Measurements from ENCODE around the gene SWAP70. TPM values are rescaled to one million over a fixed set of nuclear protein-coding genes. Genes with fewer than 3 reads are reported as not detected.

The SWAP70 gene
- total and polyA plus RNA-seq, 2 of the 13 experiments (the other 11 are each of a cell fraction or from before 2014, with no cell fraction given): 4.6 to 8.7 TPM

DNA sequence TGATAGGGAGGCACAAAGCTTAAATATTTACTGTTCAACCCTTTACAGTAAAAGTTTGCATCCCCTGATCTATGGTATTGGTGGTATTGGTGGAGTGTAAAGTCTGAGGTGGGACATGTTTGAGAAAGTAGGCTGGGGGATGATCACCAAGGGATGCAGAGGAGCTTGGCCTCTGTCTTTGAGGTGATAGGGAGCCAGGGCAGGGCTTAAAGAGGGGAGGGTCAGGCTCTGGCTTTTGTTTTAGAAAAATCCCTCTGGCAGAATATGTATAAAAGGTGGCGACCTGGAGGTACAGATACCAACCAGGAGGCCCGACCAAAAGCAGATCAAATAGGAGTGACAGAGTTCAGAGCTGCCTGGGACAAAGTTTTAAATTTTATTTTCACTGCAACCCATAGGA is 59.0 kb downstream of the SWAP70 start (continued):
- TF ChIP-seq, protein P1, sequence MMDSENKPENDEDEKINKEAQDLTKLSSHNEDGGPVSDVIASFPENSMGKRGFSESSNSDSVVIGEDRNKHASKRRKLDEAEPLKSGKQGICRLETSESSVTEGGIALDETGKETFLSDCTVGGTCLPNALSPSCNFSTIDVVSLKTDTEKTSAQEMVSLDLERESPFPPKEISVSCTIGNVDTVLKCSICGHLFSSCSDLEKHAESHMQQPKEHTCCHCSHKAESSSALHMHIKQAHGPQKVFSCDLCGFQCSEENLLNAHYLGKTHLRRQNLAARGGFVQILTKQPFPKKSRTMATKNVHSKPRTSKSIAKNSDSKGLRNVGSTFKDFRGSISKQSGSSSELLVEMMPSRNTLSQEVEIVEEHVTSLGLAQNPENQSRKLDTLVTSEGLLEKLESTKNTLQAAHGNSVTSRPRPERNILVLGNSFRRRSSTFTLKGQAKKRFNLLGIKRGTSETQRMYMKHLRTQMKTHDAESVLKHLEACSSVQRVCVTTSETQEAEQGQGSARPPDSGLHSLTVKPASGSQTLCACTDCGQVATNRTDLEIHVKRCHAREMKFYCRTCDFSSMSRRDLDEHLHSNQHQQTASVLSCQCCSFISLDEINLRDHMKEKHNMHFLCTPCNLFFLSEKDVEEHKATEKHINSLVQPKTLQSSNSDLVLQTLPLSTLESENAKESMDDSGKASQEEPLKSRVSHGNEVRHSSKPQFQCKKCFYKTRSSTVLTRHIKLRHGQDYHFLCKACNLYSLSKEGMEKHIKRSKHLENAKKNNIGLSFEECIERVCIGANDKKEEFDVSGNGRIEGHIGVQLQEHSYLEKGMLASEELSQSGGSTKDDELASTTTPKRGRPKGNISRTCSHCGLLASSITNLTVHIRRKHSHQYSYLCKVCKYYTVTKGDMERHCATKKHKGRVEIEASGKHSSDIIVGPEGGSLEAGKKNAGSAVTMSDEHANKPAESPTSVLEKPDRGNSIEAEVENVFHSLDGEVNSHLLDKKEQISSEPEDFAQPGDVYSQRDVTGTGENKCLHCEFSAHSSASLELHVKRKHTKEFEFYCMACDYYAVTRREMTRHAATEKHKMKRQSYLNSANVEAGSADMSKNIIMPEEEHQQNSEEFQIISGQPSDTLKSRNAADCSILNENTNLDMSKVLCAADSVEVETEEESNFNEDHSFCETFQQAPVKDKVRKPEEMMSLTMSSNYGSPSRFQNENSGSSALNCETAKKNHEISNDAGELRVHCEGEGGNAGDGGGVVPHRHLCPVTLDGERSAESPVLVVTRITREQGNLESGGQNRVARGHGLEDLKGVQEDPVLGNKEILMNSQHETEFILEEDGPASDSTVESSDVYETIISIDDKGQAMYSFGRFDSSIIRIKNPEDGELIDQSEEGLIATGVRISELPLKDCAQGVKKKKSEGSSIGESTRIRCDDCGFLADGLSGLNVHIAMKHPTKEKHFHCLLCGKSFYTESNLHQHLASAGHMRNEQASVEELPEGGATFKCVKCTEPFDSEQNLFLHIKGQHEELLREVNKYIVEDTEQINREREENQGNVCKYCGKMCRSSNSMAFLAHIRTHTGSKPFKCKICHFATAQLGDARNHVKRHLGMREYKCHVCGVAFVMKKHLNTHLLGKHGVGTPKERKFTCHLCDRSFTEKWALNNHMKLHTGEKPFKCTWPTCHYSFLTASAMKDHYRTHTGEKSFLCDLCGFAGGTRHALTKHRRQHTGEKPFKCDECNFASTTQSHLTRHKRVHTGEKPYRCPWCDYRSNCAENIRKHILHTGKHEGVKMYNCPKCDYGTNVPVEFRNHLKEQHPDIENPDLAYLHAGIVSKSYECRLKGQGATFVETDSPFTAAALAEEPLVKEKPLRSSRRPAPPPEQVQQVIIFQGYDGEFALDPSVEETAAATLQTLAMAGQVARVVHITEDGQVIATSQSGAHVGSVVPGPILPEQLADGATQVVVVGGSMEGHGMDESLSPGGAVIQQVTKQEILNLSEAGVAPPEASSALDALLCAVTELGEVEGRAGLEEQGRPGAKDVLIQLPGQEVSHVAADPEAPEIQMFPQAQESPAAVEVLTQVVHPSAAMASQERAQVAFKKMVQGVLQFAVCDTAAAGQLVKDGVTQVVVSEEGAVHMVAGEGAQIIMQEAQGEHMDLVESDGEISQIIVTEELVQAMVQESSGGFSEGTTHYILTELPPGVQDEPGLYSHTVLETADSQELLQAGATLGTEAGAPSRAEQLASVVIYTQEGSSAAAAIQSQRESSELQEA (CRISPR knock-in tag; IDR thresholded peaks at IDR 0.05; ENCODE audit: not compliant biosample characterization): no peak
- TF ChIP-seq ARNTL (CRISPR knock-in tag; IDR thresholded peaks at IDR 0.05): no peak

DNA sequence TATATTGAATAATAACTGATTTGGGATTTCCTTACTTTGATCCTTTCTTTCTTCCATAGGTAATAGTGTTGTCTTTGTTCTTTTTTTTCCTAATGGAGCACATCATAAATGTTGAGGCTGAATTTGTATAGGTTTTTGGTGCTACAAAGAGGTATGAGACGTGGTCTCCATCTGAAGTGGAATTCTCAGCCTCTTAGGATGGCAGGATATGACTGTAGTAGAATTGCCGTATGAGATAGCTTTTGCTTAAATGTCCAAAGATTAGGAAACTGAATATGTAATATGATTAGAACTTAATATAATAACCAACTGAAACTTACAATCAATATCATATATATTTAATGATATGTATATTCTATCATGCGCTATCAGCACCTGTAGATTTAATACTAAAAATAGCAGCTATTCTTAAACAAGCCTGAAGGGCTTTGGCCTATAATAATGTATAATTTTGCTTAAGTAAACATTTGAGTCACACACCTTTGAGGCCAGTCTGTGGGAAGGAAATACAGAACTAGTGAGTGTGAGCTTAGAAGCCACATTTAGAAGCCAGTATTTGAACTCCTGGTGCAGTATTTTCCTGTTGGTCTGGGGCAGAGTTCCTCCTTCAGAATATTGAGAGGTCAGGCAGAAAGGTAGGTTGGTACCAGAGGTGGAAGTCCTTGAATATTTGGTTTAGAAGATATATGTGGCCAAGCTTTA is 62.6 kb downstream of the SWAP70 start:
- intact Hi-C loops (cut with micrococcal nuclease; ENCODE audit: unreplicated experiment): no loop called here
- H3K4me1 ChIP-seq (ENCODE audit: insufficient read depth, low read length): no peaks in the 10 kb centered on the region
- DNase-seq (ENCODE audit: low spot score) (peak; percentile 33), ATAC-seq (no peak; the same call in 2 of the 3 replicates), FAIRE-seq (no peak)
- POLR2A ChIA-PET: interaction anchor here (1.1 to 1.2 kb wide), 3 partner anchors 32 to 113 kb away, joined by 3 to 4 read pairs (median 3); no protein-coding TSS in a partner anchor
- H3K4me3 ChIP-seq (replicated peaks in 1 of 3; ENCODE audit: insufficient read depth in 1 of 3, low read depth in 2 of 3, low read length in 3 of 3): no peak overlapping the region
- H3K9me3 ChIP-seq (ENCODE audit: low read length): no peaks in the 10 kb centered on the region
- in situ Hi-C loops (cut with HindIII; ENCODE audit: extremely low pct_ligation_motif_present, low pct_unique_long_range_greater_than_20kb): no loop called here
- no peak overlapping the region for H3K9ac ChIP-seq (ENCODE audit: insufficient read depth, low read depth, low read length)
- no peaks in the 10 kb centered on the region for H4K20me1 ChIP-seq (ENCODE audit: insufficient read depth, low read length)
- CTCF ChIA-PET (ENCODE audit: low intra/inter-chr PET ratio, low total read pairs): no interaction called here
- H3K36me3 ChIP-seq (replicated peaks in 1 of 2; ENCODE audit: control insufficient read depth in 1 of 2, insufficient read depth in 2 of 2, low read length in 2 of 2): peaks cover 0 to 11% of the 10 kb centered on the region in 2 experiments; a peak in 1 of 5 replicates
- no peak overlapping the region for H3K27ac ChIP-seq (ENCODE audit: extremely low read length, insufficient read depth, low read length)
- WGBS (ENCODE audit: low lambda C conversion rate): 32% methylated on average over 3 of the region's 3 CpGs
- no peak overlapping the region for H3K4me2 ChIP-seq (ENCODE audit: low read depth, low read length)
- no TSS peak for BruUV-seq (replicated peaks)
- no peak overlapping the region for H2AFZ ChIP-seq (ENCODE audit: low read length)
- no peaks in the 10 kb centered on the region for H3K79me2 ChIP-seq (ENCODE audit: insufficient read depth, low read length)
- H3K27me3 ChIP-seq (ENCODE audit: control insufficient read depth in 1 of 2, insufficient read depth in 2 of 2, low read length in 2 of 2): no peaks in the 10 kb centered on the region
- TF ChIP-seq ZNF780A (CRISPR knock-in tag; IDR thresholded peaks at IDR 0.05) (no peak), SMAD1 (CRISPR knock-in tag; IDR thresholded peaks at IDR 0.05; ENCODE audit: borderline replicate concordance, low read depth) (no peak), CBX5 (CRISPR knock-in tag; IDR thresholded peaks at IDR 0.05; ENCODE audit: borderline replicate concordance) (no peak), ZNF101 (CRISPR knock-in tag; IDR thresholded peaks at IDR 0.05; ENCODE audit: borderline replicate concordance, low read depth) (no peak), ZSCAN12 (CRISPR knock-in tag; IDR thresholded peaks at IDR 0.05) (no peak), SP2 (CRISPR knock-in tag; IDR thresholded peaks at IDR 0.05) (no peak), ZNF260 (CRISPR knock-in tag; IDR thresholded peaks at IDR 0.05; ENCODE audit: borderline replicate concordance, low read depth) (no peak), FUBP1 (CRISPR knock-in tag; IDR thresholded peaks at IDR 0.05; ENCODE audit: borderline replicate concordance) (no peak), EZH2 (conservative IDR thresholded peaks at IDR 0.05; ENCODE audit: low read depth, low read length) (no peak), FIP1L1 (IDR thresholded peaks at IDR 0.05; ENCODE audit: borderline replicate concordance, insufficient read depth, low read depth, low read length) (no peak)
